AG10803 (cell line): Measurements from ENCODE around the gene PLA1A.
"Not testable (repeated sequence)": the region's sequence is repeated elsewhere in the genome, so short reads cannot be mapped to it uniquely, and the experiment has no call there.

Experiments used
- DNase-seq: peaks from one replicate; pipeline ENCODE4 v3.0.0; 2010; ENCODE audit warnings: low read depth
- H3K4me3 ChIP-seq: 2 replicates; pipeline ENCODE4 v1.5.1; 2011; ENCODE audit warnings: mild to moderate bottlenecking, low read length, control low read depth
- CTCF ChIP-seq: conservative IDR thresholded peaks from 2 replicates; pipeline ENCODE4 v1.5.1; 2011; ENCODE audit warnings: mild to moderate bottlenecking, low read length, control low read depth, inconsistent platforms

PLA1A gene

GRCh38 chr3:119562307-119562961 is 35.3 kb upstream of the PLA1A start:
- DNase-seq = no peak
- TF ChIP-seq CTCF = no peak
- no peak overlapping the region for H3K4me3 ChIP-seq

GRCh38 chr3:119563334-119563733 is 34.4 kb upstream of the PLA1A start:
- not testable (repeated sequence) for H3K4me3 ChIP-seq

GRCh38 chr3:119569156-119569555 is 28.5 kb upstream of the PLA1A start:
- H3K4me3 ChIP-seq = no peak overlapping the region
- no peak for DNase-seq
- no peak for TF ChIP-seq CTCF

More at GRCh38 chr3:119563334-119563733, 34.4 kb upstream of the PLA1A start:
- DNase-seq = not testable (repeated sequence)

- no peak for DNase-seq
- no peak overlapping the region for H3K4me3 ChIP-seq
- no peak for TF ChIP-seq CTCF
Measured at GRCh38 chr3:119570229-119570628, 27.5 kb upstream of the PLA1A start.

- no peak overlapping the region for H3K4me3 ChIP-seq
- TF ChIP-seq CTCF = no peak
- no peak for DNase-seq
Measured at GRCh38 chr3:119571230-119571629, 26.5 kb upstream of the PLA1A start.

- H3K4me3 ChIP-seq = no peak overlapping the region
- no peak for TF ChIP-seq CTCF
- no peak for DNase-seq
Measured at GRCh38 chr3:119571688-119572087, 26.0 kb upstream of the PLA1A start.

- no peak for TF ChIP-seq CTCF
- H3K4me3 ChIP-seq = no peak overlapping the region
- no peak for DNase-seq
Measured at GRCh38 chr3:119575507-119575906, 22.2 kb upstream of the PLA1A start.
